Brain pericyte (primary cell): ENCODE results near the gene TSPAN7.
A peak's percentile ranks its signal among the peaks of the same experiment; 100 is the strongest.

Experiments used
- DNase-seq: peaks from one replicate; pipeline ENCODE4 v3.0.0-alpha.2; 2012; ENCODE audit warnings: low read depth, low spot score

The TSPAN7 gene

DNA sequence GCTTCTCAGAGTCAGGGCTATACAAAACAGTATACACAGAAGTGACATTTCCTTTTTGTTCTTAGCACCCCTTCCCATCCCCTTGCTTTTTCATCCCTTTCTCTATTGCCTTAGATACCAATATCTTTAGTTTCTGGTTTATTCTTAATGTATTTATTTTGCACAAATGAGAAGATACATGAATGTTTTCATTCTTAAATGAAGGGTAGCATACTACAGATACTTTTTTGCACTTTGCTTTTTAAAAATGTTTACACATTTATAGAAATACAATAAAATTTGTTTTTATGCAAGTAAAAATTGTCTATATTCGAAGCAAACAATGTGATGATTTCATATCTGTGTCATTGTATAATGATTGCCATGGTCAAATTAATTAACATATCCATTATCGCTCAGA, 33.1 kb downstream of the TSPAN7 start:
- no peak for DNase-seq

DNA sequence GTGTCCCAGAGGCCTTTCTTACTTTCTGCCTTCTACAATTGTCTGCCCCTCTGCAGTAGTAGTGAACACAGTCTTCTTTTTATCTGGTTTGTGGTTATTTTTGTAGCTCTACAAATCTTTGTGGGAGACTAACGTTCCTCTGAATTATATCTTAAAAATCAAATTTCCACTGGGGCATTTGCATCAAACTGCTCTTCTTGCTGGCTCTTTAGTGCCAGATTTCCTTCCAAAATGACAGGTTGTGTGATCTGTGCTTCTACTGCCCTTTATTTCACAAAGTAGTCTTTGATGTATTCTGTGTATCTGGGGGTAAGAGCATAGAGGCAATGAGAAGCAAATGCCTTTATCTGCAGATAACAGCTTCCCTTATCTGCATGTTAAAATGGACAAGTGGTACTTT, 34.5 kb downstream of the TSPAN7 start:
- no peak for DNase-seq

DNA sequence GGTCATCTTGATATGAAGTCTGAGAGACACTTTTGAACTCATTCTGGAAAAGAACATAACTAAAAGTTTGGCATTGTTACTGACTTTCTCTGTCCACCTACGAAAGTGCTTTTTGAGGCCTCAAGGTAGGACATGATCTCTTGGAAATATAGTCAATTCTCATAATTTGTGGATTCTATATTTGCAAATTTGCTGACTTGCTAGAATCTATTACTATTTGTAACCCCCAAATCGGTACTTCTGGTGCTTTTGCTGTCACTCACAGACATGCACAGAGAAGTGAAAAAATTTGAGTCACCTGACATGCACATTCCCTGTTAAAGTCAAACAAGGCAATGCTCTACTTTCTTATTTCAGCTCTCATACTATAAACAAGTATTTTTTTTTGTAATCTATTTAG, 35.6 kb downstream of the TSPAN7 start:
- DNase-seq: no peak

DNA sequence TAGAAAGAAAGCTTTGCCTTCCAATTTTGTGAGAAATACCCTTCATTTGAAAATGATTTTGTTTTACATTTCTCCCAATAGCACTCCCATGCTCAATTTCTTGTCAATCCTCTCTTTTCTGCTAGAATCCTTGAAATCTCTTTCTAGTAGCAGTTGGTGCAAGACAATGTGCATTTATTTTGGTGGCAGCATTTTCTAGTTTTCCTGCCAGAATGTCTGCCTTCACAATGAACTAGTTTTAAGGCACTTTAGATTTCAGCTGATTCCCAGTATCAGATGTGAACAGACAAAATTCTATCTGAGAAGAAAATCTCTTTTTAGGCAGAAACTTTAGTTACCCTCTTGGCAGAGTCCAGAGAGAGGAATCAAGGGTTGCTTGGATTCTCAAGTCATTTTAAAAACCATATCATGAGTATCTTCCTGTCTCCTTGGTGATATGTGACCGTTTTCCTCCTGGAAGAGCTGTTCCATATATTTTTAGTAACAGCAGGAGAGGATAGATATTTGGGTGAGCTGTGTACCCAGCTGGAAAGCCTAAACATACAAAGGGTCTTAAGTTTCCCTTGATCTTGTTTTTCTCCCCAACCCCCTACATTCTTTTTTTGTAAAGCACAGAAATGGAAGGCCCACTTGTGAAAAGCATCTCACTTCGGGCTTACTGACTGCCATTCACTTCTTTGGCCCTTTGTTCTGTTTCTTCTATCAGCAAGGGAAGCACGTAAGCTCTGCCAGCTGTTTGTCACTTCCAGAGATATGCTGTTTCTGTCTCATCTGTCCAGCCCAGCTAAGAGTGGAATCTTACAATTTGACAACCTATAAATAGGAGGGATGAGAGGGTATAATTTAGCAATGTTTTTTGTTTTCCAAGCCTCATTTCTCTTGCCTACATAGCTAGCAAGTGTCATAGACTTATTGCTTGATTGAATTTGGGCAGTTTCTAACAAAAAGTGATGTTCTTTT, 38.7 kb downstream of the TSPAN7 start:
- DNase-seq: peak; percentile 0

DNA sequence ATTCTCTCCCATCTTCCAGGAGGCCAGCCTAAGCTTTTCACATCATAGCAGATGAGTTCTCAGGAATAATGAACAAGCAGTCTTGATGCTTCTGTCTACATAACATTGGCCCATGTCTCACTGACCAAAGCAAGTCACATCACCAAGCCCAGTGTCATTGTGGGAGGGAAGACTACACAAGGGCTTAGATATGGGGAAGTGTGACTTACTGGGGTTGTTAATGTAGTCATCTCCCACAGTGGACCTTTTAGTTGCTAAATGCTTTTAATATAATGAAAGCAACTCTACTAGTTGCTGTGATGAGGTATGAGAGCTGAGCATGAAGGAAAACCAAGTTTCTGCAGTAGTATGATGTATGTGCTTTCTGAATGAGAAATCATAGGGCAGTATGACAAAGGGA, 40.5 kb downstream of the TSPAN7 start:
- no peak for DNase-seq

- DNase-seq: no peak
Observed at GRCh38 chrX:38606821-38607220, 45.5 kb downstream of the TSPAN7 start.

GRCh38 chrX:38607976-38608375, 46.6 kb downstream of the TSPAN7 start:
- DNase-seq: no peak

- no peak for DNase-seq
Observed at GRCh38 chrX:38610849-38611248, 49.5 kb downstream of the TSPAN7 start.

- DNase-seq: no peak
Observed at GRCh38 chrX:38612281-38612680, 50.9 kb downstream of the TSPAN7 start.

DNA sequence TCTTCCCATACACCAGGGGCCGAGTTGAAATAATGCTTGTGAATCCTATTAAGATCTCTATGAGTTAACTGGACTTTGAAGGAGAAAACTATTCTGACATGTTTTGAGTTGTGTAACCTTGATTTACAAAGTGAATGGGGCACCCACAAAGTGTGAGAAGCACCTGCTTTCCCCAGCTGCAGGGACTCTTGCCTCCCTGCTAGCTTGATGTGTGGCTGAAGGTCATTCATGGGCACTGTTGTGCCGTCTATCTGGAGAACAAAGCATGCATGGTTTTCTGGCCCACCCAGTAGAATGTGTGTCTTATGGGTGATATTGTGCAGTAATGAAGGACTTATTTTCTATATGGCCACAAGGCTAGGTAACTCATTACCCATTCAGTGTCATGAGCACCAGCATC, 53.1 kb downstream of the TSPAN7 start:
- DNase-seq: no peak

DNA sequence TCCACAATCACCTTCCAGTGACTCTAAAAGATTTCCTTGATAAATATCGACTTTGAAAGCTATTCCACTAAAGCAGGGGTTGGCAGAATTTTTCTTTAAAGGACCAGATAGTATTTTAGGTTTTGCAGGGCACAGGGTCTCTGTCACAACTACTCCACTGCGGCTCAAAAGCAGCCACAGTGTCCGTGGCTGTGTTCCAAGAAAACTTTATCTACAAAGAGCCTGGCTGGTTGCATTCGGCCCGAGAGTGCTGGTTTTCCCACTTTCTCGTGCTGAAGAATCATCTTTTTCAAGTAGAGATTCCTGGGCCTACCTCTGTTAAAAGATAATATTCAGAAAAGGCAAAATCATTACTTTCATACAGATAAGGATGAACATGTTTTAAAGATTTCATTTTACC, 55.6 kb downstream of the TSPAN7 start:
- no peak for DNase-seq

- no peak for DNase-seq
Observed at GRCh38 chrX:38618180-38618579, 56.8 kb downstream of the TSPAN7 start.

DNA sequence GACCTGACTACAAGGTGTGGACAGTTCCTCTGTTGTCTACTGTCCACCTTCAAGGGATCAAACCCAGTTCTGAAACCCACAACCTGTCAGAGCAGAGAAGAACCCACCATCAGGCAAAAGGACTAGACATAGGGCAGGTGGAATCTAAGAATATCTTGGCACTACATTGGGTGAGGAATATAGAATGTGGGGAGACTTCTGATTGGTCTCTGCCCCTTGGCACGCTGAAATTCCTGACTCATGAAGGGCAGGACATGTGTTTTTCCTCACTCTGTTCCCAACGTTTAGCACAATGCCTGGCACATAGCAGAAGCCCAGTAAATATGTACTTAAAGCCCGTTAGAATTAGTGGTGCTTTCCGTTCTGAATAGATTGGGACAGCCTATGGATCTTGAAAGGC, 59.3 kb downstream of the TSPAN7 start:
- DNase-seq: no peak

DNA sequence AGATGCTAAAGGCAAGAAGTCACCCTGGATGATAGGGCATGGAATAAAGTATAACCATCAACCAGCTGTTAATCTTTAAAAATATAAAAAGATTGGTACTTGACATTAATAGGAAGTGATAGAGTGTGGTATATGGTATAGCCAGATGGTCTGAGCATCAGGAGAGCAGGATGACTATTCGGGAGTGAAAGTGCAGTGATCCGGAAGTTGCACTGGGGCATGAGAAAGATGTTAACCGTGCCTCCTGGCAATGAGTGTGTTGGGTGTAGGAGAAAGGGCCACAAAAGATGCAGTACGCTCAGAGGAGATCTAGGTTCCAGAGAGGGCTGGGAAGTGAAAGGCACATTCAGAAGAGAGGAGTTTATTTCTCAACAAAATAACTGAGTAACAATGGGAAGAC, 65.0 kb downstream of the TSPAN7 start:
- DNase-seq: no peak

GRCh38 chrX:38627683-38628082, 66.3 kb downstream of the TSPAN7 start:
- DNase-seq: no peak

- no peak for DNase-seq
Observed at GRCh38 chrX:38628587-38628986, 67.2 kb downstream of the TSPAN7 start.

DNA sequence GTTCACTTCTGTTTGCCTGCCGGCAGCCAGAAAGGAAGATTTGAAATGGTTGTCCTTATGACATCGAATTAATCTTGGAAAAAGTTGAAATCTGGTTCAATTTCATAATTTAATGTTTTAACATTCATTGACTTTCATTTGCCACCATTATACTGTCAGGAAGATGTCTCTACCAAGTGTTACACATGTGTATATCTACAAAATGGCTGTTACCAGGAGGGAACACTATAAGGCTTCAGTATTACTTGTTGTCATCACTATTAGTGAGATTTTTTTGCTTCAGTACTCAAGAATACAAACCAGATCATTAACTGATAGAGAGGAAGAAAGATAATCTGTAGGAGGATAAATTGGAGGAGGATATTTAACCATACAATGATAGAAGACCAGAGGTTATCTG, 71.2 kb downstream of the TSPAN7 start:
- DNase-seq: no peak

DNA sequence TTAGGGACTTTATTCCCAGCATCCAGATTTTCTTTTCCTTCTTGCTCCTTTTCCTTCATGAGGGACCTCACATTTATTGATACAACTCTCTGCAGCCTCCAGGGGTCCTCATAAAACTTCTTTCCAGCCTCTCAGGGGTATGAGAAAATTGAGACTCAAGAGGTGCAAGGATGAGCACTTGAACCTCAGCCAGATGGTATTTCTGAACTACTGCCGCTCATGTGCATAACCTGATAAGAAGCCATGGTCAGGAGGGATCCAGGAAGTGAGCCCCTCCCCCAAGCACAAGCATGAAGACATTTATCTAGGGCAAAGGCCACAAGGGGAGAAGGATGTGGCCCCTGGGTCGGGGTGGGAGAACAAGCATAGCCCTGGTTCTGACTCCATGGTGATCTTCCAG, 73.3 kb downstream of the TSPAN7 start:
- DNase-seq: no peak

GRCh38 chrX:38636949-38637819, 75.8 kb downstream of the TSPAN7 start:
- peak; percentile 87 for DNase-seq

DNA sequence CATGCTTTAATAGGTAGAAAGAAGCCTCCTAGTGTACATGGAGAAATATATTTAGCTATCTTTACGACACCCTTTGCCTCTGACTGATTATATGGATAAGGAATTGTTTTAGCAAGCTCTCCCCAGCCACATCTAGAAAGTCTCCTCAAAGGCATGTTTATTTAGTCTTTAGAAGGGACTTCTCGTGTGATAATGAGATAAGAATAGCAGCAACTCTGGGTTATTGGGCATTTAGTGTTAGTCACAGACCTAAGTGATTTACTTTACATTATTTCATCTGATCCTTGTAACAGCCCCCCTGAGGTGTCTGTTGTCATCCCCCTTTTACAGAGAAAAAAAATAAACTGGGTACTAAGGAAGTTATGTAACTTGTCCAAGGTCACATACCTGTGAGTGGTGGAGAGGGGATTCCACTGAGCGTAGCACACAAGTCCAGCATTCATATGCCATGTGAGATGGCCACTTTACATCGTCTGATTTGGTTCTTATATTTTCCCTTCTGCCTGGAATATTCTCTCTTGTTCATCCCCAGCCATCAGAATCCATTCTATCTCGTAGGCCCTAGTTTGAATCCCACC, 77.7 kb downstream of the TSPAN7 start:
- no peak for DNase-seq

DNA sequence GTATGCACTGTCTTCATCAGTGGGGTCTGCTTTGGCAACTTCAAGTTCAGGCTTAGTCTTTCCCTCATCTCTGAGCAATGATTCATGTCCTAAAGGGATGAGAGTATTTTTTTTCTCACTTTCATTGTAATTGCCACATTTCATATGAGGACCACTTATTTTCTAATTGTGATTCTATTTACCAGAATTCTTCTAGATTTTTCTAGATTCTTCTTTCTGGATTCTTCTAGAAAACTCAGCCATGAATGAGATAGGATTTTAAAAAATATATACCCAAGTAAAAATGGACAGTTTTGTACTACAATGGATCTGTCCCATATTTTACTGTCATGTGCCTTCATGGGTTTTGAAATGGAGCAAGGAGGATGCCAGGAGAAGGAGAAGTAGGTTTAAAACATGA, 78.4 kb downstream of the TSPAN7 start:
- no peak for DNase-seq

- DNase-seq: no peak
Observed at GRCh38 chrX:38641197-38641596, 79.9 kb downstream of the TSPAN7 start.
